K562 (cell line): Measurements from ENCODE around the gene GNG14.

Experiments
- ARNT ChIP-seq, 2 experiments: fragments of 450-650 bp; IDR thresholded peaks; 2 replicates each; pipeline ENCODE4 v1.6.1; 2016; ENCODE audit warnings: mild to moderate bottlenecking in 1 of 2
- CC2D1A ChIP-seq: fragments of 450-650 bp; IDR thresholded peaks from 2 replicates; pipeline ENCODE4 v1.6.1; 2017; ENCODE audit warnings: mild to moderate bottlenecking
- CHD4 ChIP-seq: fragments of 200-600 bp; sonication (generic); IDR thresholded peaks from 3 replicates; pipeline ENCODE4 v1.6.1; 2012; ENCODE audit warnings: low read depth, mild to moderate bottlenecking, mixed read lengths, low read length, inconsistent platforms; ENCODE audit not compliant: insufficient read depth, insufficient replicate concordance, poor library complexity, severe bottlenecking
- EZH2 ChIP-seq: IDR thresholded peaks from 2 replicates; pipeline ENCODE4 v1.6.1; 2012; ENCODE audit warnings: low read depth, mild to moderate bottlenecking, inconsistent platforms, low read length, borderline replicate concordance
- MCM2 ChIP-seq: fragments of 450-650 bp; IDR thresholded peaks from 2 replicates; pipeline ENCODE4 v1.6.1; 2017; ENCODE audit warnings: low read depth, mild to moderate bottlenecking
- PTTG1 ChIP-seq: fragments of 450-650 bp; IDR thresholded peaks from 2 replicates; pipeline ENCODE4 v1.6.1; 2016; ENCODE audit warnings: low read depth, mild to moderate bottlenecking, missing genetic modification characterization, missing compliant biosample characterization
- REST ChIP-seq, 2 experiments: fragments of 450-650 bp; formaldehyde crosslinking in 1 of 2; IDR thresholded peaks; 2 replicates each; pipeline versions ENCODE4 v1.4.0 to v1.6.1; 2014 to 2020; ENCODE audit warnings: mild to moderate bottlenecking in 2 of 2, borderline replicate concordance in 1 of 2, low read depth in 1 of 2
- TBL1XR1 ChIP-seq, 2 experiments: IDR thresholded peaks; 2 replicates each; pipeline ENCODE4 v1.6.1; 2012; ENCODE audit warnings: improper control_type of control experiment in 2 of 2, low read length in 2 of 2, mild to moderate bottlenecking in 1 of 2
- ZNF253 ChIP-seq: fragments of 250-450 bp; sonication (Bioruptor Pico); conservative IDR thresholded peaks from 2 replicates; pipeline ENCODE4 v1.6.1; 2021; ENCODE audit warnings: mild to moderate bottlenecking
- TF ChIP-seq, protein P1 (sequence below): sonication (generic); formaldehyde crosslinking; IDR thresholded peaks from 2 replicates; pipeline ENCODE4 v1.8.1; 2023; ENCODE audit warnings: mild to moderate bottlenecking, missing genetic modification reagents, moderate library complexity
- TF ChIP-seq, protein P2 (sequence below): sonication (generic); formaldehyde crosslinking; IDR thresholded peaks from 2 replicates; pipeline ENCODE4 v1.9.0; 2022; ENCODE audit warnings: mild to moderate bottlenecking, missing genetic modification reagents
- TF ChIP-seq, protein P3 (sequence below): fragments of 250-450 bp; sonication (Bioruptor Pico); IDR thresholded peaks from 2 replicates; pipeline ENCODE4 v1.9.0; 2021; ENCODE audit warnings: mild to moderate bottlenecking, inconsistent platforms

DNA sequence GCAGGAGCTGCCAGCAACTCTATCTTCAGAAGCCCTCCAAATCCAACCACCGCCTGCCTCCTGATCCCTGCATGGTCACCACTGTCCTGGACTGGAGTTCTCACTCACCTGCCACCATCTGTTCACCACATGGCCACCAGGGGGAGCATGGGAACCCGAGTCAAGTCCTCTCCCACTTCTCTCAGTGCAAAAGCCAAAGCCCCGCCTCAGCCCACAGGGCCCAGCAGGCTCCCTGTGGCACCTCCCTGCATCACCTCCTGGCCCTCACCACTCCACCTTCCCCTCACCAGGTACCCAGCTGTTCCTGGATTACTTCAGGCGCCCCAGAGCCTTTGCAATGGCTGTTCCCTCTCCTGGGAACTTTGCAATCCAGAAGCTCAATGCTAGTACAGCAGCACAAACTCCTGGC lies 11.4 kb upstream of the GNG14 start:
- TF ChIP-seq ZNF253 = no peak
- no peak for TF ChIP-seq TBL1XR1 (IDR thresholded peaks at IDR 0.05; ENCODE audit: low read length in 2 of 2)
- TF ChIP-seq MCM2 = no peak
- no peak for TF ChIP-seq ARNT (IDR thresholded peaks at IDR 0.05)
- TF ChIP-seq, protein P1, sequence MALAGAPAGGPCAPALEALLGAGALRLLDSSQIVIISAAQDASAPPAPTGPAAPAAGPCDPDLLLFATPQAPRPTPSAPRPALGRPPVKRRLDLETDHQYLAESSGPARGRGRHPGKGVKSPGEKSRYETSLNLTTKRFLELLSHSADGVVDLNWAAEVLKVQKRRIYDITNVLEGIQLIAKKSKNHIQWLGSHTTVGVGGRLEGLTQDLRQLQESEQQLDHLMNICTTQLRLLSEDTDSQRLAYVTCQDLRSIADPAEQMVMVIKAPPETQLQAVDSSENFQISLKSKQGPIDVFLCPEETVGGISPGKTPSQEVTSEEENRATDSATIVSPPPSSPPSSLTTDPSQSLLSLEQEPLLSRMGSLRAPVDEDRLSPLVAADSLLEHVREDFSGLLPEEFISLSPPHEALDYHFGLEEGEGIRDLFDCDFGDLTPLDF (CRISPR knock-in tag) = no peak
- peak; percentile 50; the same call in 1 of the 2 replicates for TF ChIP-seq REST (IDR thresholded peaks at IDR 0.05; ENCODE audit: borderline replicate concordance)
- no peak for TF ChIP-seq REST (CRISPR knock-in tag; IDR thresholded peaks at IDR 0.05; ENCODE audit: low read depth)
- TF ChIP-seq, protein P2, sequence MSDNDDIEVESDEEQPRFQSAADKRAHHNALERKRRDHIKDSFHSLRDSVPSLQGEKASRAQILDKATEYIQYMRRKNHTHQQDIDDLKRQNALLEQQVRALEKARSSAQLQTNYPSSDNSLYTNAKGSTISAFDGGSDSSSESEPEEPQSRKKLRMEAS (CRISPR knock-in tag) = peak; percentile 45; the same call in 1 of the 2 replicates
- no peak for TF ChIP-seq CHD4
- TF ChIP-seq, protein P3, sequence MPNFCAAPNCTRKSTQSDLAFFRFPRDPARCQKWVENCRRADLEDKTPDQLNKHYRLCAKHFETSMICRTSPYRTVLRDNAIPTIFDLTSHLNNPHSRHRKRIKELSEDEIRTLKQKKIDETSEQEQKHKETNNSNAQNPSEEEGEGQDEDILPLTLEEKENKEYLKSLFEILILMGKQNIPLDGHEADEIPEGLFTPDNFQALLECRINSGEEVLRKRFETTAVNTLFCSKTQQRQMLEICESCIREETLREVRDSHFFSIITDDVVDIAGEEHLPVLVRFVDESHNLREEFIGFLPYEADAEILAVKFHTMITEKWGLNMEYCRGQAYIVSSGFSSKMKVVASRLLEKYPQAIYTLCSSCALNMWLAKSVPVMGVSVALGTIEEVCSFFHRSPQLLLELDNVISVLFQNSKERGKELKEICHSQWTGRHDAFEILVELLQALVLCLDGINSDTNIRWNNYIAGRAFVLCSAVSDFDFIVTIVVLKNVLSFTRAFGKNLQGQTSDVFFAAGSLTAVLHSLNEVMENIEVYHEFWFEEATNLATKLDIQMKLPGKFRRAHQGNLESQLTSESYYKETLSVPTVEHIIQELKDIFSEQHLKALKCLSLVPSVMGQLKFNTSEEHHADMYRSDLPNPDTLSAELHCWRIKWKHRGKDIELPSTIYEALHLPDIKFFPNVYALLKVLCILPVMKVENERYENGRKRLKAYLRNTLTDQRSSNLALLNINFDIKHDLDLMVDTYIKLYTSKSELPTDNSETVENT (CRISPR knock-in tag) = no peak; the same call in 1 of the 2 replicates
- no peak for TF ChIP-seq PTTG1 (tag)
- TF ChIP-seq EZH2 = no peak
- no peak for TF ChIP-seq CC2D1A
